HG03558 (cell line): Measurements from ENCODE around the gene SYCP2L.
"Not testable (repeated sequence)": the region's sequence is repeated elsewhere in the genome, so short reads cannot be mapped to it uniquely, and the experiment has no call there.

Experiments
- ATAC-seq: cut with Tn5 transposase; IDR thresholded peaks from one replicate; pipeline ENCODE4 v1.9.1; 2021; ENCODE audit warnings: moderate number of reproducible peaks; ENCODE audit not compliant: unreplicated experiment; ENCODE audit errors: extremely low read depth

SYCP2L gene

DNA sequence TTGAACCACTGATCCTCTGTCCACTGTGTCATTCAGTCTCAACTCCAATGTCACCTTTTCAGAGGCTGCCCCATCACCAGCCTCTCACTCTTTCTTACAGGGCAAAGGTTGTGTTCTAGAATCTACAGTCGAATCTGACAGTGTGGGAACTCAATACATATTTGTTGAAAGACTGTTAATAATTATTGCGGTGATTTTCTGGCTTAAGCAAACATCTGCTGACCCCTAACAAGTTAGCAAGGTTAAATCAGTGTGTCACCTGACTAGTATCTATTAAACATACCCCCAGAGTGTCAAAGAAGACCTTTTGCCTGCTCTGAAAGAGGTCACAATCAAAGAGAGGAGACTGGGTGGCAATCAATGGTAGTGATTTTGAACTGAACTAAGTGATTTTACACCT, 115.3 kb downstream of the SYCP2L start:
- ATAC-seq: no peak

DNA sequence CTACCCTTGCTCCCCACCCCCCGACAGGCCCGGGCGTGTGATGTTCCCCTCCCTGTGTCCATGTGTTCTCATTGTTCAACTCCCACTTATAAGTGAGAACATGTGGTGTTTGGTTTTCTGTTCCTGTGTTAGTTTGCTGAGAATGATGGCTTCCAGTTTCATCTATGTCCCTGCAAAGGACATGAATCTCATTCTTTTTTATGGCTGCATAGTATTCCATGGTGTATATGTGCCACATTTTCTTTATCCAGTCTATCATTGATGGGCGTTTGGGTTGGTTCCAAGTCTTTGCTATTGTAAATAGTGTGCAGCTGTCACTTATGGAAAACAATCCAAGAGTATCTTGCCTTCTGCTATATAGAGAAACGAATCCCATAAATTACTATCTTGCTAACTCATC, 116.4 kb downstream of the SYCP2L start:
- not testable (repeated sequence) for ATAC-seq

DNA sequence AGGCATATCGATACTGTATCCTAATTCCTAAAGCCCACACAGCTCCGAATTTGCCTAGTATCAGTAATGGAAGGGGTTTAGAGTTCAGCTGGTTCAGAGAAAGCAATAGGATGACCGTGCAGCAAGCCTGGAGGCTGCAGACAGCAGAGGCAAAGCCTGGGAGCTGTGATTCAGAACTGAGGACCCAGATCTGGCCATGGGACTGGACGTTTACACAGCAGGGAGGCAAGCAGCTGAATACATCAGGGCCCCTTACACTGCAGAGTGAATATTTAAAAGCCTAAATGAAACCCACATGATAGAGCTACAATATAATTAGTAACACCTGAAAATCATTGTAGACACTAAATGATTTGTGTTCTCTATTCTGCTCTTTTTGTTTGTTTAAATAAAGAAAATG, 119.2 kb downstream of the SYCP2L start:
- no peak for ATAC-seq

DNA sequence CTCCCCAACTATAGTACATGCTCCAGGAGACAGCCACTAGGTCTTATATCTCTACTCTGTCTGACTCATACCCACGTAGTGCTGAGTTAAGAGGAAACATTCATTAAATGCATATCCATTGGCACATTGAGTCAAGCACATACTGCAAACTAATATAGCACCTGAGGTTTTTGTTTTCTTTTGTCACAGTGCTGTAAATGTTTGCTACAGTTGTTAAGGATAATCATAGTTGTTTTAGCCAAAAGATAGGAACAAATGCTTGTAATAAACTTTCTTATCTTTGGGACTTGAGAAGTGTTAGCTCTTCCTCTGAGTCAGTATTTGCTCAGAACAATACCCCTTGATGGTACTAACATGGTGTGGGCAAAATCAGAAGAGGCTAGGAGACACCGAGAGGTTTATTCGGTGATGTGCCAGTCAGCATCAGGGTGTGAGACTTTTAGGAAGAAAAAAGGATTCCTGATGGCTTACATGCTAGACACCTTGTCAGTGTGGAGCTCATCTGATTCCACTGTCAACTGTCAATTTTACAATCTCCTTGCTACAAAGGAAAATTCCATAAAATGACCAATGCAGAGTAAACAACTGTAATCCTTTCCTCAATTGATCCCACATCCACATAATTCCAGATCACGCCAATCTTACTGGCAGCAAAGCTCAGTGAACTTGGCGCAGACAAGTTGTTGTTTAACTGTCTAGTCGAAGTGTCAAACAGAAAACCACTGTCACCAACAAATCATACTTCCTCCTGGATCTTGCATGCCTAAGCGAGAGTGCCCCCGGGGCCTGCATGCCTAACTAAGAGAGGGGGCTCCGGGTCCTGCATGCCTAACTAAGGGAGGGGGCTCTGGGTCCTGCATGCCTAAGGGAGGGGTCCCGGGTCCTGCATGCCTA, 121.1 kb downstream of the SYCP2L start:
- no peak for ATAC-seq

DNA sequence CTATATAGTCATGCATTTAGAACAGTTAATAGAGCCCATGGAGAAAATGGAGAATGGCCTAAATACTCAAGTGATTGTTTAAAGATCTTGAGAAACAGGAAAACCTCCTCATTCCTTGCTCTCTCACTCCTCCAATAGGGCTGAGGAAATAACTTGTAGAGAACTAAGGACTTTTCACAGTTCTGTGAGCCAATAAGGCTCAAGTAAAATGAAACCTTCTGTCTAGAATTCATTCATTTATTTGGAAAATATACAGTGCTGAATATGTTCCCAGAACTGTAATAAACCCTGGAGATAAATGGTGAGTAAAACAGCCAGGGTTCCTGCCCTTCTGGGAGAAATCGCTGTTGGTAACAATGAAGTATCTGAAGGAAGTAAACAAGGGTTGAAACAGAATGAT, 122.0 kb downstream of the SYCP2L start:
- no peak for ATAC-seq

DNA sequence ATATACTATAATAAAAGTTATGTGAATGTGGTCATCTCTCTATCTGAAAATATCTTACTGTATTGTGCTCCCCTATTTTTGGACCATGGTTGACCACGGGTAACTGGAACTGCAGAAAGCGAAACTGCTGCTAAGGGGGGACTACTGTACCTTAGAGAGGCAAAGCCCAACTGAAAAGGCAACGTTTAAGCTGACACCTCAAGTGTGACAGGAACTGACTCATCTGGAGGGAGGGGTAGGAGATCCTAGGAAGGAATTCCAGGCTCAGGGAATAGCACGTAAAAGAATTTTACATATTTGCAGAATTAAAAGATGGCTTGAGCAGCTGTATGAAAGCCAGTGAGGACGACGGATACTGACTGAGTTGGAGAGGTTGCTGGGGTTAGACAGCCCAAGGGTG, 122.5 kb downstream of the SYCP2L start:
- no peak for ATAC-seq

DNA sequence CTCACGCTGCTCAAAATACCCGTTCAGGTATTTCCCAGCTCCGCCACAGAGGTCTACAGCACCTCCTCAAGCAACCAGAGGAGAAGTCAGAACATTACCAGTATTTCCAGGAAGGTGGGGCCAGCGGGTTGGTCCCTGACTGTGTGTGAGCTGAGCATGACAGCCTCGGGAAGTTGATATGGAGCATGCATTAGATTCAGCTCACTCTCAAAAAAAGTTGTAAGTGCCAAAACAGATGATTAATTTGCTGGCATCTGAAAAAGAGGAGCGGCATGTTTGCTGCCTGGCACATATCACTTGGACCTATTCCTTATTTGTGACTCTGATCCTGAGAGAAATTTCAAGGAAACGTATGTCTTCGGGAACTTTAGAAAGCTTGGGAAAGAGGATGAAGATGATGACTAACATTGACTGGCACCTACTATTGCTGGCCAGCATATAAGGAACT, 125.0 kb downstream of the SYCP2L start:
- ATAC-seq: no peak

DNA sequence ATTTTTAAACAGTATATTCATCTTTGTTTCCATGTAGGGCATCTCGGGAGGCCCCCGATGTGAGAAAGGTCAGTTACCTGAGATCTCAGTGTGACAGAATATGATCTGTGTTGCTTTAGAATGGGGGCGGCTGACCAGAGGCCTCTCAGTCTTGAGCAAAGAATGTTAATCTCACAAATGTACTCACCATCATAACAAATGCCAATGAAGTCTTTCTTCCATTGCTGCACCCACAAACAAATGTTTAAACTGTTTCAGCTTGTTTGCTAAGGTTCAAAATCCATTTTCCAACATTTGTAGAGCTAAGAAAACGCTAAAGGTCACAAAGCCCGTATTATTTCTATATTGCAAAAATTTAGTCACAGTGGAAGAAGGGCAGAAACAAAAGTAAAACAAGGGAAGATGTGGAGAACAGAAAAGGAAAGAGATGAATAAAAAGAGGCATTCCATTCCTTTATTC, 125.5 kb downstream of the SYCP2L start:
- ATAC-seq: no peak

DNA sequence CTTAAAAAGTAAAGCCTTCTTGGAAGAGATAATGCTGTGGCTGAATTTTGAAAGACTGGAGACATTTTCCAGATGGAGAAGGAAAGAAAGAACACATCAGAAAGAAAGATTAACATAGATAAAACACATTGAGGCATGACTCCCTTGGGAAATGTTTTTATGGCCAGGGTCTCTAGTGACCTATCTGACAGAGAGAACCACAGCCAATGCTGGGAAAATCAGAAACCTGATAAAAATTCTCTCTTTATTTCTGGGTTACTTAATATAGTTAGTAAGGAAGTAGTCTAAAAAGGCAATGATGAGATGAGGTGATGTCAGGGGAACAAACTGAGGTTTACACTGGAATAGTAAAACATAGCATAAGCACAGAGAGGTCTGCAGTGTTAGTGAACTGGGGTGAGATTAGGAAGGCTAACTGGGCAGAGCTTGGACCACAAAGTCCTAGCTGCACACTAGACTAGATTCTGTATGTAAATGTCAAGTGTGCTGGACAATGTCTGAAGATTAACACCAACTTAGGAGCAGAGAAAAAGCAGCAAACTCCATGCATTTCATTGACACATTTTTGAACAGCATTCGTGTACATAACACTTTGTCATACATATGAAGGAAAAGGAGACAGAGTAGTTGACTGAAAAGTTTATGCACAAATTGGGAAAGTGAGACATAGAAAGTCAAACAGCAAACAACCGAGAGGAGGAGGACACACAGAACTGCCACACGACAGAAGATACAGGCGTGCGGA, 126.3 kb downstream of the SYCP2L start:
- no peak for ATAC-seq

DNA sequence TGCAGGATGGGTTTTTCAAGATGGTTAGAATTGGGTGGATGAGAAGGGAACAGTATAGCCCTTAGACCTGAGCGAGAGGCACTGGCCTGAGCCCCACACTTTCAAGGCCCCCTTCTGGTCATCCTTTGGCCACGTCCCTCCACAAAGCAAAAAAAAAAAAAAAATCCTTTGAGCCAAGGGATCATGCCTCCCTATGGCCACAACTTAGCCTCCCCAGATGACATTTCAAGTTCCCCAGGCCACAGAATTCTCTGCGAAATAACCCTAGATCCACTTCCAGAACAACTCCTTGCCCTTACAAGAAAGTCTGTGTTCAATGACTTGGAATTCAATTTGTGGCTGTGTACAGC, 126.8 kb downstream of the SYCP2L start:
- no peak for ATAC-seq

DNA sequence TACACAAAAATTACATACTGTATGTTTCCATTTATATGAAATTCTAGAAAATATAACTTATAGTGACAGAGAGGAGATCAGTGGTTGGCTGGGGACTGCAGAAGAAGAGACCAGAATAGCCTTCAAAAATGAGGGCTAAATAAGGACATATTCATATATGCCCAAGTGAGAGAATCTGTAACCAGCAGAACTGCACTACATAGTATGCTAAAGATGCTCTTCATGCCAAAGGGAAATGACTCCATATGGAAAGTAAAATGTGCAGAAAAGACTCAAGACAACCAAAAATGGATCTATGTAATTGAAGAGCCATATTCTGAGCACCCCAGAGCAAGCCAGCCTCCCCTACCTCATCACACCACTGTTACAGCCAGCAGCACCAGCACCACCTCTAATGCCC, 128.2 kb downstream of the SYCP2L start:
- ATAC-seq: no peak

DNA sequence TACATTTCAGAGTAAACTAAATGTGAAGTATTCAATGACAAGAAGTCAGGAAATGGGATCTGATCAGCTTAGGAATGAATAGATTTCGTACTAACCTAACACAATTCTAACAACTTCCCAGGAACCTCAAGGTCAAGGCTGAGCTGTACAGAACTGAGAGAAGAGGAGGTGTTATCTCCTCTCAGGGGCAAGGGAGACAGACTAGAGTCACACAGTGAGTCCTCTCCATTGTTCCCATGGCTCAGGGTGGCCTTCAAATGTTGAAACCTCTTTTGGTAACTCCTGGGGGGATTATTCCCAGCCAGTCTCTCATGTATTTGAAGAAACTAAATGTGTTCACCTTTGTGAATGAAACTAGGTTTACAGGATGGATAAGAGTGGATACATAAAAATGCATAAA, 129.6 kb downstream of the SYCP2L start:
- ATAC-seq: no peak

DNA sequence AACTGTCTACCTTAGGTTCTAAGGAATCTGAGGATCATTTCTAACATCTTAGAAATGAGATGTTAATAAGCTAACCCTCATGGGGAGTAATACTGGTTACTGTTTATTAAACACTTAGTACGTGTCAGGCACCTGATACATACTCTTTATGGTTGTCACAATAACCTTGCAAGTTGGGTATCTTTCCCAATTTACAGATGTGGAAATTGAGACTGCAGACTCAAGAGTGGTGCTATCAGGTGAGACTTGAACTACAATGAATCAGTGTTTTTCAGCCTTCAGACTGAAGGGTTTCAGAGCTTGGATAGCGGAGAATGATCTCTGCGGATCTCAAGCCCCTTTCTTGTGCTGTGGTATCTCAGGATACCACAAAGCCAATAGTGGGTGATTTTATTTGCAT, 130.2 kb downstream of the SYCP2L start:
- ATAC-seq: no peak

DNA sequence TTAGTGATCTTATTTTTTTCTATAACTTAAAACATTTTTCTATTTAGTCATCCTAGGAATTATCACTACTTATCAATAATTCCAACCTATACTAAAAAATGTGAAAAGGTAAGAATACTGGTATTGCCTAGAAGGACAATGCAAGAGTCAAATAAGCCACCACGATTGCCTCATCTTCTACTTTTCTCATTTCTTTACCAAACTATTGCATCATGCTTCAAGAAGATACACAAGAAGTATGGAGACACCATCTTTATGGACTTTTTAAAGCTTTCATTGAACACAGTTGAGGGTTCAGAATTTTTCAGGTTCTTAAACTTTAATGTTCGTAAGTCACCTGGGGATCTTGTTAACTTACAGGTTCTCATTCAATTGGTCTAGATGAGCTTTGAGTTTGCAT, 131.4 kb downstream of the SYCP2L start:
- ATAC-seq: no peak

DNA sequence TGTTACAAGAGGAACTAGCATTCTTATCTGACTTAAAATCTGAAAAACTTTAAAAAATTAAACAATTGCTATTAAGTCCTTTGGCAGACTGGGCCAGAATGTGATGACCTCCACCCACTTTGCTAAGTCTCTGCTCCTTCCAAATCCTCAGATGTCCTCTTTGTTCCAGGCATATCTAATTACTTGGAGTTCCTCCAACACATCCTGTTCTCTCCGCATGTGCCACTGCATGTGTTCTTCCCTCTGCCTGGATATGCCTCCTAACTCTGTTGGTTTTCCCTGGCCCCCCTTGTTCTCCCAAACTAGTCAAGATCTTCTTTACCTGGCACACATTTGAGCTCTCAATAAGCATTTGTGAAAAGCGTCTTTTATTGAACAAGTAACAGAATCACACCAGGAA, 134.2 kb downstream of the SYCP2L start:
- no peak for ATAC-seq

DNA sequence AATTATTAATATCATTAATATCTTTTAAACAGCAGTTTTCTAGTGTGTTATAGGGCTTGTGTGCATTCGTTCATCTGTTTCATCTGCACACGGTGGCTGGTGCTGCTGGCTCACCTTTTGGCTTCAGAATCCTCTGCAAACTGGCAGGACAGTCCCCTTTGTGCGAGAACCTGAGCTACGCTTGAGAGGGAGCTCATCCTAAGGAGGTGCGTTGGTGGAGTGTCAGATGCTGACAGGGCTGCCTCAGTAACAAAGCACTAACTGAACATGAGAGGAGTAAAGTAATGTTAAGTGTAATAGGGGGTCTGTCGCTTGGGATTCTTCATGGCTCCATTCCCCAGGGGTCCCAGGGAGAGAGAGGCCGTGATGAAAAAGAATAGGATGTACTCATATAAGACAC, 134.9 kb downstream of the SYCP2L start:
- no peak for ATAC-seq

DNA sequence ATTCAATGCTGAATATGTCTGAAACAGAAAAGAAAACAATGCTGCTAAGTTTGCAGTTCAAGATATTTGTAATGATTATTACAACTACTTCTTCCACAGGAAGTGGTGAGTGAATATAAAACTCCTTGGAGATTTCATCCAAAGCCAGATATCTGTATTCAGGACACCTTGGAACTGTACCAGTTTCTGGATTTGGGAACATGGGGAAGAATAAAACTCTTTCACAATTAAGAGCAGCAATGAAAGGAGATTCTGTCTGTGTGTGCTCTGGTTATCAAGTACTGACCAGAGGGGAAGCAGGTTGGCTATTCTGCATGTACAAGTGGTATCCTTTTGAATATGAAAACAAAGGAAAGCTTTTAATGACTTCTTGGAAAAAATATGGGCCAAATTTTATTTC, 136.2 kb downstream of the SYCP2L start:
- ATAC-seq: no peak
